HEK293 (cell line): ENCODE measurements around the gene ZNF560.

Experiments
- CTCF ChIA-PET: fragments of 350-600 bp; formaldehyde crosslinking; extraction: SDS; loops from one replicate; lab custom pipeline; 2021; ENCODE audit warnings: antibody characterized with exemption; lab: Yijun Ruan, JAX
- POLR2A ChIA-PET: fragments of 300-600 bp; formaldehyde crosslinking; extraction: SDS; loops from one replicate; lab custom pipeline; 2020; ENCODE audit warnings: antibody characterized with exemption, inconsistent platforms; lab: Yijun Ruan, JAX
- H3K27ac ChIP-seq: fragments of 200-500 bp; sonication (Bioruptor generic); 2 replicates; pipeline ENCODE4 v1.5.1; 2014; ENCODE audit warnings: low read depth, low read length, control low read depth, inconsistent platforms; ENCODE audit errors: extremely low read depth
- H3K36me3 ChIP-seq, 2 experiments: fragments of 200-500 bp in 1 of 2; sonication (Bioruptor generic) in 1 of 2; 1 replicate in 1 of 2; 2 replicates in 1 of 2; pipeline ENCODE4 v1.5.1; 2014 to 2017; ENCODE audit warnings: inconsistent platforms in 2 of 2, low read length in 2 of 2; ENCODE audit not compliant: control insufficient read depth in 2 of 2, insufficient read depth in 1 of 2
- H3K4me1 ChIP-seq: fragments of 200-500 bp; sonication (Bioruptor generic); 2 replicates; pipeline ENCODE4 v1.5.1; 2014; ENCODE audit warnings: mild to moderate bottlenecking, low read length, inconsistent platforms; ENCODE audit not compliant: control insufficient read depth, insufficient read depth
- H3K4me3 ChIP-seq: 2 replicates; pipeline ENCODE4 v1.5.1; 2011; ENCODE audit warnings: low read depth, mild to moderate bottlenecking, control low read depth, low read length, moderate library complexity
- H3K9me3 ChIP-seq: fragments of 200-500 bp; sonication (Bioruptor generic); 2 replicates; pipeline ENCODE4 v1.5.1; 2014; ENCODE audit warnings: low read depth, low read length, inconsistent platforms; ENCODE audit not compliant: control insufficient read depth, insufficient read depth
- GLI2 ChIP-seq: fragments of 450-650 bp; formaldehyde crosslinking; IDR thresholded peaks from 2 replicates; pipeline ENCODE4; 2017; ENCODE audit warnings: missing biosample characterization, missing genetic modification characterization, low read depth, borderline replicate concordance
- OVOL3 ChIP-seq: fragments of 450-650 bp; formaldehyde crosslinking; IDR thresholded peaks from 2 replicates; pipeline ENCODE4 v1.5.1; 2016; ENCODE audit warnings: missing biosample characterization, missing genetic modification characterization
- SETDB1 ChIP-seq: IDR thresholded peaks from one replicate; pipeline ENCODE4 v1.6.1; 2017; ENCODE audit warnings: mild to moderate bottlenecking, low read length, moderate library complexity, mixed read lengths; ENCODE audit not compliant: insufficient read length
- ZBTB48 ChIP-seq: fragments of 450-650 bp; formaldehyde crosslinking; IDR thresholded peaks from 2 replicates; pipeline ENCODE4 v1.5.1; 2016; ENCODE audit warnings: missing biosample characterization, missing genetic modification characterization
- ZNF114 ChIP-seq: fragments of 450-650 bp; formaldehyde crosslinking; IDR thresholded peaks from 2 replicates; pipeline ENCODE4 v1.5.0; 2017; ENCODE audit warnings: missing biosample characterization, missing genetic modification characterization
- ZNF146 ChIP-seq: fragments of 450-650 bp; formaldehyde crosslinking; IDR thresholded peaks from 2 replicates; pipeline ENCODE4 v1.5.1; 2016; ENCODE audit warnings: missing biosample characterization, missing genetic modification characterization
- ZNF155 ChIP-seq: fragments of 450-650 bp; formaldehyde crosslinking; IDR thresholded peaks from 2 replicates; pipeline ENCODE4 v1.5.1; 2016; ENCODE audit warnings: missing biosample characterization, missing genetic modification characterization
- ZNF19 ChIP-seq: fragments of 450-650 bp; formaldehyde crosslinking; IDR thresholded peaks from 2 replicates; pipeline ENCODE4; 2016; ENCODE audit warnings: missing biosample characterization, missing genetic modification characterization, low read depth
- ZNF211 ChIP-seq: fragments of 450-650 bp; formaldehyde crosslinking; IDR thresholded peaks from 2 replicates; pipeline ENCODE4 v1.5.1; 2016; ENCODE audit warnings: low read depth, missing biosample characterization, missing genetic modification characterization
- ZNF292 ChIP-seq: fragments of 450-650 bp; formaldehyde crosslinking; IDR thresholded peaks from 2 replicates; pipeline ENCODE4 v1.5.1; 2016; ENCODE audit warnings: low read depth, missing biosample characterization, missing genetic modification characterization, borderline replicate concordance
- ZNF37A ChIP-seq: fragments of 450-650 bp; IDR thresholded peaks from 2 replicates; pipeline ENCODE4 v1.5.1; 2018; ENCODE audit warnings: missing biosample characterization, missing genetic modification characterization
- ZNF544 ChIP-seq: fragments of 450-650 bp; formaldehyde crosslinking; IDR thresholded peaks from 2 replicates; pipeline ENCODE4 v1.5.0; 2017; ENCODE audit warnings: missing biosample characterization, missing genetic modification characterization
- ZNF558 ChIP-seq: fragments of 450-650 bp; formaldehyde crosslinking; IDR thresholded peaks from 2 replicates; pipeline ENCODE4 v1.5.1; 2016; ENCODE audit warnings: missing biosample characterization, missing genetic modification characterization
- ZNF610 ChIP-seq: fragments of 450-650 bp; formaldehyde crosslinking; IDR thresholded peaks from 2 replicates; pipeline ENCODE4 v1.5.1; 2016; ENCODE audit warnings: missing biosample characterization, missing genetic modification characterization, borderline replicate concordance
- ZNF654 ChIP-seq: fragments of 450-650 bp; formaldehyde crosslinking; IDR thresholded peaks from 2 replicates; pipeline ENCODE4 v1.5.1; 2016; ENCODE audit warnings: low read depth, missing biosample characterization, missing genetic modification characterization
- ZNF670 ChIP-seq: fragments of 450-650 bp; formaldehyde crosslinking; IDR thresholded peaks from 2 replicates; pipeline ENCODE4 v1.5.1; 2016; ENCODE audit warnings: missing biosample characterization, missing genetic modification characterization, low read depth
- ZNF701 ChIP-seq: fragments of 450-650 bp; formaldehyde crosslinking; IDR thresholded peaks from 2 replicates; pipeline ENCODE4 v1.5.1; 2016; ENCODE audit warnings: missing biosample characterization, missing genetic modification characterization
- ZNF776 ChIP-seq: fragments of 450-650 bp; formaldehyde crosslinking; IDR thresholded peaks from 2 replicates; pipeline ENCODE4 v1.5.0; 2017; ENCODE audit warnings: missing biosample characterization, missing genetic modification characterization, borderline replicate concordance
- ZNF843 ChIP-seq: fragments of 450-650 bp; formaldehyde crosslinking; IDR thresholded peaks from 2 replicates; pipeline ENCODE4 v1.5.1; 2016; ENCODE audit warnings: missing biosample characterization, missing genetic modification characterization
- TF ChIP-seq, protein P1 (sequence below): fragments of 450-650 bp; IDR thresholded peaks from 2 replicates; pipeline ENCODE4 v1.5.1; 2018; ENCODE audit warnings: missing biosample characterization, mild to moderate bottlenecking, missing genetic modification characterization
- TF ChIP-seq, protein P2 (sequence below): fragments of 450-650 bp; formaldehyde crosslinking; IDR thresholded peaks from 2 replicates; pipeline ENCODE4 v1.5.1; 2016; ENCODE audit warnings: missing biosample characterization, missing genetic modification characterization, low read depth
- TF ChIP-seq, protein P3 (sequence below): fragments of 450-650 bp; formaldehyde crosslinking; IDR thresholded peaks from 2 replicates; pipeline ENCODE4 v1.5.1; 2016; ENCODE audit warnings: missing biosample characterization, missing genetic modification characterization, low read depth
- TF ChIP-seq, protein P4 (sequence below): fragments of 450-650 bp; formaldehyde crosslinking; IDR thresholded peaks from 2 replicates; pipeline ENCODE4 v1.5.1; 2016; ENCODE audit warnings: missing biosample characterization, missing genetic modification characterization
- TF ChIP-seq, protein P5 (sequence below): fragments of 450-650 bp; formaldehyde crosslinking; IDR thresholded peaks from 2 replicates; pipeline ENCODE4 v1.5.1; 2017; ENCODE audit warnings: missing biosample characterization, missing genetic modification characterization

Gene ZNF560

DNA sequence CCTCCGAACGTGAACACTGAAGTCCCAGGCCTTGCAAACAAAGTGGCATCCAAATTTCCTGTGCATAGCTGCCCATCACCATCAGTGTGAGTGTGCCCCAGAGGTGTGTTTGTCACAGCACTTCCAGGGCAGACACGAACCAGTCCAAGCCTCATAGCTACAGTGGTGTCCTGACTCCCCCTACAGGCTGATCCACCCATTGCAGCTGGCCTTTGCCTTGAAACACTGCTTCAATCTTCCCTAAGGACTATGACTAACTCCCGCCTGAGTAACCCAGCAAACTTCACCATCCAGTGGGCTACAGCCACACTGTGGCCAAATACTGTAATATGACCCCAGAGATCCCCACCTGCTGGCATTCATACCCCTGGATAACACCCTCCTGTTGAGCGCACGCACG, 66.9 kb downstream of the ZNF560 start:
- Histone ChIP-seq H3K4me3 (no peak overlapping the region), H3K4me1 (no peaks in the 10 kb centered on the region), H3K36me3 (peaks cover 21 to 69% of the 10 kb centered on the region in 2 experiments)
- POLR2A ChIA-PET: no interaction called here
- CTCF ChIA-PET: interaction anchor here (0.6 kb wide), 1 partner anchor 229 kb away, joined by 3 read pairs; no protein-coding TSS in a partner anchor
- TF ChIP-seq ZNF211 (tag by site-specific recombination) (no peak), ZNF843 (tag by site-specific recombination) (no peak)
- TF ChIP-seq, all 188 proteins: peak for 0
- no peak overlapping the region for H3K27ac ChIP-seq
- no peaks in the 10 kb centered on the region for H3K9me3 ChIP-seq

DNA sequence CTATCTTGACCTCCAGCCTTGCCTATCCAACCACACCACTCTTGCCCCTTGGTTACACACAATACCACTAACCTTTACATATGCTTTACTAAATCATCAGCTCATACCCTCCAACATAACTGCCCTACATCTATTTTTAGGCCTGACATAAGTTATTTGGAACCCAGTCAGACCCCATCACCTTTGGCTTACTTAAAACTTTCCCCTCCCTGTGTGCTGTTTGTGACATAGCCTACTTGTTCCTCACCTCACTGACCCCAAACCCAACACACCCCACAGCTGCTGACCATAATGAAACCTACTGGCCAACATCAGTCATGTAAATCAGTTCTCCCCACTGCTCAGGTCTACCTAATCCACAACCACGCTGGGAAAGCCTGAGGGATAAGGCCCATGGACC, 68.0 kb downstream of the ZNF560 start:
- ChIA-PET POLR2A (no interaction called here), CTCF (interaction anchor here (0.5 kb wide), 1 partner anchor 348 kb away, joined by 3 read pairs; no protein-coding TSS in a partner anchor)
- Histone ChIP-seq H3K9me3 (no peaks in the 10 kb centered on the region), H3K36me3 (peaks cover 21 to 79% of the 10 kb centered on the region in 2 experiments), H3K27ac (no peak overlapping the region), H3K4me1 (no peaks in the 10 kb centered on the region), H3K4me3 (no peak overlapping the region)
- TF ChIP-seq, protein P1, sequence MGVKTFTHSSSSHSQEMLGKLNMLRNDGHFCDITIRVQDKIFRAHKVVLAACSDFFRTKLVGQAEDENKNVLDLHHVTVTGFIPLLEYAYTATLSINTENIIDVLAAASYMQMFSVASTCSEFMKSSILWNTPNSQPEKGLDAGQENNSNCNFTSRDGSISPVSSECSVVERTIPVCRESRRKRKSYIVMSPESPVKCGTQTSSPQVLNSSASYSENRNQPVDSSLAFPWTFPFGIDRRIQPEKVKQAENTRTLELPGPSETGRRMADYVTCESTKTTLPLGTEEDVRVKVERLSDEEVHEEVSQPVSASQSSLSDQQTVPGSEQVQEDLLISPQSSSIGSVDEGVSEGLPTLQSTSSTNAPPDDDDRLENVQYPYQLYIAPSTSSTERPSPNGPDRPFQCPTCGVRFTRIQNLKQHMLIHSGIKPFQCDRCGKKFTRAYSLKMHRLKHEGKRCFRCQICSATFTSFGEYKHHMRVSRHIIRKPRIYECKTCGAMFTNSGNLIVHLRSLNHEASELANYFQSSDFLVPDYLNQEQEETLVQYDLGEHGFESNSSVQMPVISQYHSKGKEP (tag by site-specific recombination): no peak
- no peak for TF ChIP-seq OVOL3
- no peak for TF ChIP-seq ZNF114 (tag by site-specific recombination)
- TF ChIP-seq ZNF654 (tag by site-specific recombination): no peak
- TF ChIP-seq, protein P2, sequence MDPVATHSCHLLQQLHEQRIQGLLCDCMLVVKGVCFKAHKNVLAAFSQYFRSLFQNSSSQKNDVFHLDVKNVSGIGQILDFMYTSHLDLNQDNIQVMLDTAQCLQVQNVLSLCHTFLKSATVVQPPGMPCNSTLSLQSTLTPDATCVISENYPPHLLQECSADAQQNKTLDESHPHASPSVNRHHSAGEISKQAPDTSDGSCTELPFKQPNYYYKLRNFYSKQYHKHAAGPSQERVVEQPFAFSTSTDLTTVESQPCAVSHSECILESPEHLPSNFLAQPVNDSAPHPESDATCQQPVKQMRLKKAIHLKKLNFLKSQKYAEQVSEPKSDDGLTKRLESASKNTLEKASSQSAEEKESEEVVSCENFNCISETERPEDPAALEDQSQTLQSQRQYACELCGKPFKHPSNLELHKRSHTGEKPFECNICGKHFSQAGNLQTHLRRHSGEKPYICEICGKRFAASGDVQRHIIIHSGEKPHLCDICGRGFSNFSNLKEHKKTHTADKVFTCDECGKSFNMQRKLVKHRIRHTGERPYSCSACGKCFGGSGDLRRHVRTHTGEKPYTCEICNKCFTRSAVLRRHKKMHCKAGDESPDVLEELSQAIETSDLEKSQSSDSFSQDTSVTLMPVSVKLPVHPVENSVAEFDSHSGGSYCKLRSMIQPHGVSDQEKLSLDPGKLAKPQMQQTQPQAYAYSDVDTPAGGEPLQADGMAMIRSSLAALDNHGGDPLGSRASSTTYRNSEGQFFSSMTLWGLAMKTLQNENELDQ (tag by site-specific recombination): no peak
- no peak for TF ChIP-seq SETDB1
- TF ChIP-seq, protein P3, sequence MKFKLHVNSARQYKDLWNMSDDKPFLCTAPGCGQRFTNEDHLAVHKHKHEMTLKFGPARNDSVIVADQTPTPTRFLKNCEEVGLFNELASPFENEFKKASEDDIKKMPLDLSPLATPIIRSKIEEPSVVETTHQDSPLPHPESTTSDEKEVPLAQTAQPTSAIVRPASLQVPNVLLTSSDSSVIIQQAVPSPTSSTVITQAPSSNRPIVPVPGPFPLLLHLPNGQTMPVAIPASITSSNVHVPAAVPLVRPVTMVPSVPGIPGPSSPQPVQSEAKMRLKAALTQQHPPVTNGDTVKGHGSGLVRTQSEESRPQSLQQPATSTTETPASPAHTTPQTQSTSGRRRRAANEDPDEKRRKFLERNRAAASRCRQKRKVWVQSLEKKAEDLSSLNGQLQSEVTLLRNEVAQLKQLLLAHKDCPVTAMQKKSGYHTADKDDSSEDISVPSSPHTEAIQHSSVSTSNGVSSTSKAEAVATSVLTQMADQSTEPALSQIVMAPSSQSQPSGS (tag by site-specific recombination): no peak
- no peak for TF ChIP-seq ZNF610 (tag by site-specific recombination)
- TF ChIP-seq, protein P4, sequence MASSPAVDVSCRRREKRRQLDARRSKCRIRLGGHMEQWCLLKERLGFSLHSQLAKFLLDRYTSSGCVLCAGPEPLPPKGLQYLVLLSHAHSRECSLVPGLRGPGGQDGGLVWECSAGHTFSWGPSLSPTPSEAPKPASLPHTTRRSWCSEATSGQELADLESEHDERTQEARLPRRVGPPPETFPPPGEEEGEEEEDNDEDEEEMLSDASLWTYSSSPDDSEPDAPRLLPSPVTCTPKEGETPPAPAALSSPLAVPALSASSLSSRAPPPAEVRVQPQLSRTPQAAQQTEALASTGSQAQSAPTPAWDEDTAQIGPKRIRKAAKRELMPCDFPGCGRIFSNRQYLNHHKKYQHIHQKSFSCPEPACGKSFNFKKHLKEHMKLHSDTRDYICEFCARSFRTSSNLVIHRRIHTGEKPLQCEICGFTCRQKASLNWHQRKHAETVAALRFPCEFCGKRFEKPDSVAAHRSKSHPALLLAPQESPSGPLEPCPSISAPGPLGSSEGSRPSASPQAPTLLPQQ (tag by site-specific recombination): no peak
- TF ChIP-seq ZNF146 (tag by site-specific recombination): no peak
- no peak for TF ChIP-seq ZNF155
- TF ChIP-seq ZNF292 (tag by site-specific recombination): no peak

DNA sequence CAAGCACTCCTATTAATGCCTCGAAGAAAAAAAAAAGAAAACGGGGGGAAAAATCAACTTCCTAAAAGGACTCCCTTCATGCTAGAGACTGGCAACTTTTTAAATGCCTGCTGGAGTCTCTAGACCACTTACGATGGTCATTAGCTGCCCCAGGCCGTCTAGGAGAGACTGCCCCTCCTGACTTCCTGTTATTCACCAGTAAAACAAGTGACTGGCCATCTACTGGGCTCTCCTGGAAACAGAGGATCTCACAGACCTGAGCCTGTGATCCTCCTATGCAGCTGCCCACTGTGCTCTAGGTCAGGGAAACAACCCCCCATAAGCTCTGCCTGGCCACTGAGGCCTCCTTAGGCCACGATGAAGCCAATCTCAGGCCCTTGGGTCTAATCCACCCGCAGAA, 70.5 kb downstream of the ZNF560 start:
- Histone ChIP-seq H3K36me3 (peaks cover 15 to 92% of the 10 kb centered on the region in 2 experiments), H3K4me1 (no peaks in the 10 kb centered on the region), H3K27ac (no peak overlapping the region), H3K9me3 (no peaks in the 10 kb centered on the region), H3K4me3 (no peak overlapping the region)
- ChIA-PET POLR2A (no interaction called here), CTCF (no interaction called here)
- TF ChIP-seq ZNF670 (tag by site-specific recombination) (no peak), ZNF558 (no peak), ZNF544 (tag by site-specific recombination) (no peak), ZBTB48 (tag by site-specific recombination) (no peak), ZNF37A (tag by site-specific recombination) (no peak), GLI2 (tag by site-specific recombination) (no peak), ZNF843 (tag by site-specific recombination) (no peak), ZNF19 (tag by site-specific recombination) (no peak), ZNF701 (tag by site-specific recombination) (no peak), ZNF776 (tag by site-specific recombination) (no peak)
- TF ChIP-seq, protein P5, sequence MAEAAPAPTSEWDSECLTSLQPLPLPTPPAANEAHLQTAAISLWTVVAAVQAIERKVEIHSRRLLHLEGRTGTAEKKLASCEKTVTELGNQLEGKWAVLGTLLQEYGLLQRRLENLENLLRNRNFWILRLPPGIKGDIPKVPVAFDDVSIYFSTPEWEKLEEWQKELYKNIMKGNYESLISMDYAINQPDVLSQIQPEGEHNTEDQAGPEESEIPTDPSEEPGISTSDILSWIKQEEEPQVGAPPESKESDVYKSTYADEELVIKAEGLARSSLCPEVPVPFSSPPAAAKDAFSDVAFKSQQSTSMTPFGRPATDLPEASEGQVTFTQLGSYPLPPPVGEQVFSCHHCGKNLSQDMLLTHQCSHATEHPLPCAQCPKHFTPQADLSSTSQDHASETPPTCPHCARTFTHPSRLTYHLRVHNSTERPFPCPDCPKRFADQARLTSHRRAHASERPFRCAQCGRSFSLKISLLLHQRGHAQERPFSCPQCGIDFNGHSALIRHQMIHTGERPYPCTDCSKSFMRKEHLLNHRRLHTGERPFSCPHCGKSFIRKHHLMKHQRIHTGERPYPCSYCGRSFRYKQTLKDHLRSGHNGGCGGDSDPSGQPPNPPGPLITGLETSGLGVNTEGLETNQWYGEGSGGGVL (tag by site-specific recombination): no peak
